Stimulated activated CD8-positive, alpha-beta memory T cell treated with anti-CD3 and anti-CD28 coated beads, Interleukin-15, amount 100 ng/mL, for 24 hours (primary cell): Measurements from ENCODE around the gene HNRNPC.
A peak's percentile ranks its signal among the peaks of the same experiment; 100 is the strongest.
"Not testable (repeated sequence)": the region's sequence is repeated elsewhere in the genome, so short reads cannot be mapped to it uniquely, and the experiment has no call there.

ENCODE experiments used
- DNase-seq: peaks from one replicate; pipeline ENCODE4 v3.0.0-alpha.2; 2020; ENCODE audit warnings: low read depth

The HNRNPC gene

GRCh38 chr14:21269252-21270046, at the start of gene HNRNPC:
Gene HNRNPC (minus strand): TSS chr14:21269442. CDS start chr14:21234193, 35,249 bp downstream.
- DNase-seq, result peak; percentile 100

GRCh38 chr14:21317398-21317797, 48.2 kb upstream of the HNRNPC start:
- DNase-seq, result no peak

GRCh38 chr14:21313512-21313911, 44.3 kb upstream of the HNRNPC start:
- no peak for DNase-seq

GRCh38 chr14:21311614-21312013, 42.4 kb upstream of the HNRNPC start:
- DNase-seq, result no peak

- DNase-seq, result no peak
Measured at GRCh38 chr14:21309956-21310355, 40.7 kb upstream of the HNRNPC start.

- DNase-seq, result no peak
Measured at GRCh38 chr14:21309238-21309636, 40.0 kb upstream of the HNRNPC start.

GRCh38 chr14:21308479-21309237, 39.4 kb upstream of the HNRNPC start:
- peak; percentile 26 for DNase-seq

- no peak for DNase-seq
Measured at GRCh38 chr14:21308132-21308478, 38.9 kb upstream of the HNRNPC start.

- DNase-seq, result no peak
Measured at GRCh38 chr14:21307637-21308036, 38.4 kb upstream of the HNRNPC start.

GRCh38 chr14:21302836-21303140, 33.5 kb upstream of the HNRNPC start:
- not testable (repeated sequence) for DNase-seq

- DNase-seq, result no peak
Measured at GRCh38 chr14:21302013-21302835, 33.0 kb upstream of the HNRNPC start.

- DNase-seq, result no peak
Measured at GRCh38 chr14:21300892-21301291, 31.6 kb upstream of the HNRNPC start.

GRCh38 chr14:21299562-21300130, 30.4 kb upstream of the HNRNPC start:
- DNase-seq, result no peak

GRCh38 chr14:21298358-21298757, 29.1 kb upstream of the HNRNPC start:
- DNase-seq, result no peak

- not testable (repeated sequence) for DNase-seq
Measured at GRCh38 chr14:21294026-21294425, 24.8 kb upstream of the HNRNPC start.

GRCh38 chr14:21287168-21287567, 17.9 kb upstream of the HNRNPC start:
- DNase-seq, result no peak

GRCh38 chr14:21286516-21286915, 17.3 kb upstream of the HNRNPC start:
- not testable (repeated sequence) for DNase-seq

GRCh38 chr14:21281917-21282316, 12.7 kb upstream of the HNRNPC start:
- DNase-seq, result not testable (repeated sequence)

- no peak for DNase-seq
Measured at GRCh38 chr14:21279783-21280182, 10.5 kb upstream of the HNRNPC start, which contains the start of gene RPGRIP1. Gene RPGRIP1 (plus strand): TSS chr14:21280083. CDS start chr14:21287977, 7,894 bp downstream.

GRCh38 chr14:21278632-21279031, 9.4 kb upstream of the HNRNPC start:
- DNase-seq, result no peak

- no peak for DNase-seq
Measured at GRCh38 chr14:21275261-21275858, 6.1 kb upstream of the HNRNPC start.

GRCh38 chr14:21272661-21273060, 3.4 kb upstream of the HNRNPC start:
- DNase-seq, result not testable (repeated sequence)
